HepG2 (cell line): ENCODE data around the gene ARTN. TPM values are rescaled to one million over a fixed set of nuclear protein-coding genes. Genes with fewer than 3 reads are reported as not detected.

Experiments used
- ATAC-seq: fragments of 200-7000 bp; cut with Tn5 transposase; 3 replicates; pipeline ENCODE4 v1.9.1; 2020; ENCODE audit warnings: mild to moderate bottlenecking, moderate library complexity
- BruUV-seq: library from RNA; stranded (reverse); fragments of 400-500 nt; replicated peaks from 2 replicates; lab custom pipeline; 2021; lab: Mats Ljungman, UMichigan
- CTCF ChIA-PET: fragments of 300-600 bp; formaldehyde crosslinking; extraction: SDS; loops from one replicate; lab custom pipeline; 2021; ENCODE audit warnings: low total read pairs, inconsistent platforms, low intra/inter-chr PET ratio; lab: Yijun Ruan, JAX
- POLR2A ChIA-PET: fragments of 350-600 bp; sonication (Branson Sonifier 250); formaldehyde crosslinking; loops from one replicate; lab custom pipeline; 2020; ENCODE audit warnings: antibody characterized with exemption, inconsistent platforms; lab: Yijun Ruan, JAX
- DNase-seq: peaks from one replicate; pipeline ENCODE4 v3.0.0-alpha.2; 2015; ENCODE audit warnings: low spot score
- FAIRE-seq: peaks from 3 replicates; lab custom pipeline; 2011; peaks lifted over from hg19 to GRCh38; lab: Jason Lieb, UNC
- H2AFZ ChIP-seq: one replicate; pipeline ENCODE4 v1.6.1; 2011; ENCODE audit warnings: low read length, inconsistent platforms
- H3K27ac ChIP-seq: fragments of 300-600 bp; 3 replicates; pipeline ENCODE4 v1.8.0; 2011; ENCODE audit warnings: mixed run types, mild to moderate bottlenecking, mixed read lengths, low read length, inconsistent platforms; ENCODE audit not compliant: insufficient read depth; ENCODE audit errors: extremely low read length
- H3K27me3 ChIP-seq, 2 experiments: fragments of 200-600 bp in 1 of 2; 2 replicates in 1 of 2; 3 replicates in 1 of 2; pipeline versions ENCODE4 v1.6.0 to v1.8.0; 2011; ENCODE audit warnings: low read length in 2 of 2, mild to moderate bottlenecking in 2 of 2, moderate library complexity in 2 of 2, inconsistent platforms in 1 of 2; ENCODE audit not compliant: insufficient read depth in 2 of 2, control insufficient read depth in 1 of 2
- H3K36me3 ChIP-seq, 2 experiments: fragments of 200-600 bp in 1 of 2; replicated peaks in 1 of 2; 2 replicates in 1 of 2; 3 replicates in 1 of 2; pipeline versions ENCODE4 v1.5.1 to v1.8.0; 2011; ENCODE audit warnings: low read length in 2 of 2, inconsistent platforms in 1 of 2; ENCODE audit not compliant: insufficient read depth in 2 of 2, control insufficient read depth in 1 of 2
- H3K4me1 ChIP-seq: 2 replicates; pipeline ENCODE4 v1.5.1; 2012; ENCODE audit warnings: low read length, inconsistent platforms; ENCODE audit not compliant: insufficient read depth
- H3K4me2 ChIP-seq: 2 replicates; pipeline ENCODE4 v1.6.0; 2011; ENCODE audit warnings: low read depth, low read length, inconsistent platforms
- H3K4me3 ChIP-seq, 3 experiments: fragments of 200-600 bp in 1 of 3; sonication (generic), shearing (Covaris generic) in 1 of 3; replicated peaks in 1 of 3; 2 replicates each; pipeline ENCODE4 v1.5.1; 2011 to 2016; ENCODE audit warnings: low read length in 3 of 3, inconsistent platforms in 2 of 3, low read depth in 2 of 3, mild to moderate bottlenecking in 2 of 3, control low read depth in 1 of 3, mixed read lengths in 1 of 3; ENCODE audit not compliant: insufficient read depth in 1 of 3
- H3K79me2 ChIP-seq: one replicate; pipeline ENCODE4 v1.6.1; 2011; ENCODE audit warnings: low read length, inconsistent platforms; ENCODE audit not compliant: insufficient read depth
- H3K9ac ChIP-seq: 2 replicates; pipeline ENCODE4 v1.6.0; 2011; ENCODE audit warnings: mild to moderate bottlenecking, low read depth, low read length, inconsistent platforms; ENCODE audit not compliant: insufficient read depth
- H3K9me3 ChIP-seq: 2 replicates; pipeline ENCODE4 v1.5.1; 2012; ENCODE audit warnings: mild to moderate bottlenecking, low read length
- H4K20me1 ChIP-seq: 2 replicates; pipeline ENCODE4 v1.6.0; 2011; ENCODE audit warnings: inconsistent platforms, mild to moderate bottlenecking, low read length, moderate library complexity; ENCODE audit not compliant: insufficient read depth
- BCL3 ChIP-seq: sonication (generic); formaldehyde crosslinking; IDR thresholded peaks from 2 replicates; pipeline ENCODE4 v1.5.1; 2020; ENCODE audit warnings: mild to moderate bottlenecking, missing genetic modification reagents, moderate library complexity
- CBX1 ChIP-seq: IDR thresholded peaks from one replicate; pipeline ENCODE4 v1.6.1; 2016; ENCODE audit warnings: antibody characterized with exemption, low read depth
- E2F5 ChIP-seq: sonication (generic); formaldehyde crosslinking; conservative IDR thresholded peaks from 2 replicates; pipeline ENCODE4 v1.4.0; 2020; ENCODE audit warnings: missing genetic modification reagents
- ERF ChIP-seq: IDR thresholded peaks from 2 replicates; pipeline ENCODE4 v1.6.1; 2018; ENCODE audit warnings: missing biosample characterization, missing genetic modification reagents
- KDM1A ChIP-seq: IDR thresholded peaks from 2 replicates; pipeline ENCODE4 v1.6.1; 2016; ENCODE audit warnings: missing compliant biosample characterization
- KDM2A ChIP-seq: sonication (generic); formaldehyde crosslinking; IDR thresholded peaks from 2 replicates; pipeline ENCODE4 v1.4.0; 2020; ENCODE audit warnings: low read depth, missing genetic modification reagents, borderline replicate concordance
- NFRKB ChIP-seq: fragments of 450-650 bp; IDR thresholded peaks from 2 replicates; pipeline ENCODE4 v1.6.1; 2017
- NPAS2 ChIP-seq: sonication (generic); formaldehyde crosslinking; IDR thresholded peaks from 2 replicates; pipeline ENCODE4 v1.8.0; 2022; ENCODE audit warnings: mild to moderate bottlenecking, missing genetic modification reagents, borderline replicate concordance
- PAWR ChIP-seq: sonication (generic); formaldehyde crosslinking; IDR thresholded peaks from 2 replicates; pipeline ENCODE4 v1.4.0; 2020; ENCODE audit warnings: missing genetic modification reagents, mild to moderate bottlenecking, borderline replicate concordance
- RARG ChIP-seq: sonication (generic); formaldehyde crosslinking; IDR thresholded peaks from 2 replicates; pipeline ENCODE4 v1.4.0; 2020; ENCODE audit warnings: low read depth, mild to moderate bottlenecking, missing genetic modification reagents
- ZBTB3 ChIP-seq: sonication (generic); formaldehyde crosslinking; IDR thresholded peaks from 2 replicates; pipeline ENCODE4 v1.4.0; 2020; ENCODE audit warnings: low read depth, mild to moderate bottlenecking, moderate library complexity, missing genetic modification reagents, borderline replicate concordance
- ZGPAT ChIP-seq: IDR thresholded peaks from 2 replicates; pipeline ENCODE4 v1.6.1; 2016; ENCODE audit warnings: mild to moderate bottlenecking
- ZNF234 ChIP-seq: sonication (generic); formaldehyde crosslinking; conservative IDR thresholded peaks from 2 replicates; pipeline ENCODE4 v1.5.1; 2020; ENCODE audit warnings: mild to moderate bottlenecking, missing genetic modification reagents
- ZSCAN29 ChIP-seq: sonication (generic); formaldehyde crosslinking; conservative IDR thresholded peaks from 2 replicates; pipeline ENCODE4 v1.4.0; 2020; ENCODE audit warnings: mild to moderate bottlenecking, missing genetic modification reagents
- WGBS: methylation state at CpG from one replicate; pipeline ENCODE4 v1.1.6; 2017; ENCODE audit warnings: low lambda C conversion rate; 5-methylcytosine and 5-hydroxymethylcytosine counted together
- in situ Hi-C: cut with HindIII; loops from 2 replicates; pipeline ENCODE4 v1.10.0; 2017; ENCODE audit warnings: low pct_unique_long_range_greater_than_20kb; ENCODE audit not compliant: extremely low pct_ligation_motif_present
- intact Hi-C: fragments of 100-400 bp; cut with micrococcal nuclease; formaldehyde crosslinking; loops from one replicate; pipeline ENCODE4 v1.10.0; 2022; ENCODE audit not compliant: unreplicated experiment
- polyA plus RNA-seq, 8 experiments: library from polyadenylated mRNA; depleted of rRNA in 3 of 8; stranded (reverse) in 7 of 8; unstranded in 1 of 8; fragments of >200 nt; fragmentation: Illumina TruSeq in 4 of 8; extraction: Trizol in 4 of 8; gene quantifications; 2 replicates each; pipeline versions ENCODE4 v1.2.1 to v1.2.3, GENCODE V29; 2011 to 2016; ENCODE audit warnings: low read depth in 4 of 8, missing spikeins in 1 of 8, mixed read lengths in 1 of 8; ENCODE audit not compliant: insufficient read depth in 1 of 8
- total RNA-seq, 5 experiments: library from RNA; depleted of rRNA; stranded (reverse); fragments of >200 nt; fragmentation: Illumina TruSeq; extraction: Trizol; gene quantifications; 2 replicates each; pipeline ENCODE4 v1.2.3, GENCODE V29; 2016; ENCODE audit warnings: low read depth in 1 of 5
- TF ChIP-seq, protein P1 (sequence below): sonication (generic); formaldehyde crosslinking; IDR thresholded peaks from 2 replicates; pipeline ENCODE4 v1.4.0; 2020; ENCODE audit warnings: missing genetic modification reagents, mild to moderate bottlenecking, borderline replicate concordance
- TF ChIP-seq, protein P2 (sequence below): sonication (generic); formaldehyde crosslinking; IDR thresholded peaks from 2 replicates; pipeline ENCODE4 v1.4.0; 2020; ENCODE audit warnings: missing genetic modification reagents, mild to moderate bottlenecking, borderline replicate concordance

ARTN gene
- total and polyA plus RNA-seq, 2 of the 13 experiments (the other 11 are each of a cell fraction or from before 2014, with no cell fraction given), result 0.11 to 0.62 TPM

DNA sequence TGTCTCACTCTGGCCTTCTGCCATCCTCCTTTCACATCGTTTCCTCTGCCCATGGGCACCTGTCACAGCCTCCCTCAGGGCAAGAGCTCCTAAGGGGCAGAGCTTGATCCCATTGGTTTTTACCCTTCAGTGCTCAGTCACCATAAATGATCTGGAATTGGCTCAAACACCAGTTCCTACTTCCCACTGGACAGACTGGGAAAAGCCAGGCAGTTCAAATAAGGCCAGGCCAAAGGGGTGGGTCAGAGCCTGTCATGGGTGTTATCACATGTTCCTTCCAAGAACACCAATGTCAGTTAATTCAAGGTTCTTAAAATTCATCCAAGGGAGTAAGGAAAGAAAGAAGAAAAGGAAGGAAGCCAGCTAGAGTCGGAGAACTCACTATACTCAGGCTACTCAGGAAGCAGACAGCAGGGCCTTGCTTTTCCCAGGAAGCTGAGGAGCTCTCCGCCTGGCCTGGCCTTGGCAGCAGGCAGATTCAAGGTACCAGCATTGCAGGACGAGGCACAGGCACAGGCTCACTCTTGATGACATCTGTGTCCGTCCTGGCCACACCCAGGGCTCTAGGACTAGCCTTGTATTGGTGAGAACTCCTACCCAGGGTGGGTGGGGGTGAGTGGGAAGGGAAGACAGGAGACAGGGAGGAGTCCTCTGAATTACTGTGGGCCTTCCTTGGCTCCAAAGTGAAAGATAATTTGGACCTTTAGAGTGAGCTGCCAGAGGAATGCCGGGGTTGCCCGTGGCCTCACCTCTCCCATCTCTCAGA, 32.2 kb upstream of the ARTN start:
- H3K4me2 ChIP-seq, result no peak overlapping the region
- H3K27ac ChIP-seq, result no peak overlapping the region
- no peaks in the 10 kb centered on the region for H3K79me2 ChIP-seq
- H3K9ac ChIP-seq, result no peak overlapping the region
- 92% methylated on average over 5 of the region's 7 CpGs for WGBS
- ATAC-seq, result no peak
- intact Hi-C loops (no loop called here), in situ Hi-C loops (no loop called here)
- POLR2A ChIA-PET, result no interaction called here
- H2AFZ ChIP-seq, result no peak overlapping the region
- H3K36me3 ChIP-seq, result peaks cover 7 to 8% of the 10 kb centered on the region in 2 experiments; a peak in 4 of 5 replicates
- no peaks in the 10 kb centered on the region for H4K20me1 ChIP-seq
- CTCF ChIA-PET, result no interaction called here
- H3K4me1 ChIP-seq, result no peaks in the 10 kb centered on the region
- H3K27me3 ChIP-seq, result no peaks in the 10 kb centered on the region
- DNase-seq, result no peak
- no peak overlapping the region for H3K4me3 ChIP-seq
- no TSS peak for BruUV-seq
- H3K9me3 ChIP-seq, result no peaks in the 10 kb centered on the region
- no peak for FAIRE-seq
- TF ChIP-seq PAWR (CRISPR knock-in tag), result no peak
- TF ChIP-seq ZSCAN29 (CRISPR knock-in tag), result no peak
- TF ChIP-seq ZNF234 (CRISPR knock-in tag), result no peak
- TF ChIP-seq CBX1, result no peak
- TF ChIP-seq KDM2A (CRISPR knock-in tag), result no peak
- no peak for TF ChIP-seq NPAS2
- no peak for TF ChIP-seq ZBTB3 (CRISPR knock-in tag)
- no peak for TF ChIP-seq NFRKB
- TF ChIP-seq, protein P1, sequence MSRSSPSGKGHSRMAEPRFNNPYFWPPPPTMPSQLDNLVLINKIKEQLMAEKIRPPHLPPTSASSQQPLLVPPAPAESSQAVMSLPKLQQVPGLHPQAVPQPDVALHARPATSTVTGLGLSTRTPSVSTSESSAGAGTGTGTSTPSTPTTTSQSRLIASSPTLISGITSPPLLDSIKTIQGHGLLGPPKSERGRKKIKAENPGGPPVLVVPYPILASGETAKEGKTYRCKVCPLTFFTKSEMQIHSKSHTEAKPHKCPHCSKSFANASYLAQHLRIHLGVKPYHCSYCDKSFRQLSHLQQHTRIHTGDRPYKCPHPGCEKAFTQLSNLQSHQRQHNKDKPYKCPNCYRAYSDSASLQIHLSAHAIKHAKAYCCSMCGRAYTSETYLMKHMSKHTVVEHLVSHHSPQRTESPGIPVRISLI (CRISPR knock-in tag), result no peak
- no peak for TF ChIP-seq KDM1A (CRISPR knock-in tag)
- TF ChIP-seq RARG (CRISPR knock-in tag), result no peak
- TF ChIP-seq E2F5 (CRISPR knock-in tag), result no peak
- TF ChIP-seq, protein P2, sequence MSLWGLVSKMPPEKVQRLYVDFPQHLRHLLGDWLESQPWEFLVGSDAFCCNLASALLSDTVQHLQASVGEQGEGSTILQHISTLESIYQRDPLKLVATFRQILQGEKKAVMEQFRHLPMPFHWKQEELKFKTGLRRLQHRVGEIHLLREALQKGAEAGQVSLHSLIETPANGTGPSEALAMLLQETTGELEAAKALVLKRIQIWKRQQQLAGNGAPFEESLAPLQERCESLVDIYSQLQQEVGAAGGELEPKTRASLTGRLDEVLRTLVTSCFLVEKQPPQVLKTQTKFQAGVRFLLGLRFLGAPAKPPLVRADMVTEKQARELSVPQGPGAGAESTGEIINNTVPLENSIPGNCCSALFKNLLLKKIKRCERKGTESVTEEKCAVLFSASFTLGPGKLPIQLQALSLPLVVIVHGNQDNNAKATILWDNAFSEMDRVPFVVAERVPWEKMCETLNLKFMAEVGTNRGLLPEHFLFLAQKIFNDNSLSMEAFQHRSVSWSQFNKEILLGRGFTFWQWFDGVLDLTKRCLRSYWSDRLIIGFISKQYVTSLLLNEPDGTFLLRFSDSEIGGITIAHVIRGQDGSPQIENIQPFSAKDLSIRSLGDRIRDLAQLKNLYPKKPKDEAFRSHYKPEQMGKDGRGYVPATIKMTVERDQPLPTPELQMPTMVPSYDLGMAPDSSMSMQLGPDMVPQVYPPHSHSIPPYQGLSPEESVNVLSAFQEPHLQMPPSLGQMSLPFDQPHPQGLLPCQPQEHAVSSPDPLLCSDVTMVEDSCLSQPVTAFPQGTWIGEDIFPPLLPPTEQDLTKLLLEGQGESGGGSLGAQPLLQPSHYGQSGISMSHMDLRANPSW (CRISPR knock-in tag), result no peak
- no peak for TF ChIP-seq BCL3 (CRISPR knock-in tag)
- no peak for TF ChIP-seq ZGPAT (CRISPR knock-in tag)
- TF ChIP-seq ERF (CRISPR knock-in tag), result no peak
